GM19351 (cell line): Measurements from ENCODE around the gene TAF3.
A peak's percentile ranks its signal among the peaks of the same experiment; 100 is the strongest.

ENCODE experiments used
- ATAC-seq: cut with Tn5 transposase; IDR thresholded peaks from one replicate; pipeline ENCODE4 v1.9.1; 2021; ENCODE audit warnings: mild to moderate bottlenecking, moderate library complexity; ENCODE audit not compliant: unreplicated experiment

Gene TAF3

DNA sequence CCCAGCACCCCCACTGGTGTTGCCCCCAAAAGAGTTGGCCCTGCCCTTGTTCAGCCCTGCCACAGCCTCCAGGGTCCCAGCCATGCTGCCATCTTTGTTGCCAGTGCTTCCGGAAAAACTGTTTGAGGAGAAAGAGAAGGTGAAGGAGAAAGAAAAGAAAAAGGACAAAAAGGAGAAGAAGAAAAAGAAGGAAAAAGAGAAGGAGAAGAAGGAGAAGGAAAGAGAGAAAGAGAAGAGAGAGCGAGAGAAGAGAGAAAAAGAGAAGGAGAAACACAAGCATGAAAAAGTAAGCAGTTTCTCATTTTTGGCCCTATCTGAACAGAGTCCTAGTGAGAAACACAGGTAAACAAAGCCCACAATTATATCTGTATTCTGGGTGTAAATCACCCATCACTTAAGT lies 147.2 kb downstream of the TAF3 start:
- ATAC-seq: no peak

DNA sequence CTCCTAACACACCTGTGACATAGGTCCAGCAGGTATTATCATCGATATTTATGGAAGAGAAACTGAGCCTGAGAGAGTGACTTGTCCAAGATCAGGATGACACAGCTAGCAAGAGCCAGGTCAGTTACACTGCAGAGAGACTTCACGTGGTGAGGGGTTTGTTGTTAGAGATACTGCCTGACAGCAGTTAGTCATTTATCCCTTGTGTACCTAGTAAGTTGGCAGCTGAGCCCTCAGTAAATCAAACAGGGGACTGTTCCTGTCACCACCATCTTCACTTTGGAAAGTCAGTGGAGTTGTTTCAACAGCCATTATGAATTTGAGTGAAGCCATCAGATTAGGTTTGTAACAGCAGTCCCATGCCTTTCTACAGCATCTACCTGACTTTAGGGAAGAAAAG lies 148.7 kb downstream of the TAF3 start:
- no peak for ATAC-seq

DNA sequence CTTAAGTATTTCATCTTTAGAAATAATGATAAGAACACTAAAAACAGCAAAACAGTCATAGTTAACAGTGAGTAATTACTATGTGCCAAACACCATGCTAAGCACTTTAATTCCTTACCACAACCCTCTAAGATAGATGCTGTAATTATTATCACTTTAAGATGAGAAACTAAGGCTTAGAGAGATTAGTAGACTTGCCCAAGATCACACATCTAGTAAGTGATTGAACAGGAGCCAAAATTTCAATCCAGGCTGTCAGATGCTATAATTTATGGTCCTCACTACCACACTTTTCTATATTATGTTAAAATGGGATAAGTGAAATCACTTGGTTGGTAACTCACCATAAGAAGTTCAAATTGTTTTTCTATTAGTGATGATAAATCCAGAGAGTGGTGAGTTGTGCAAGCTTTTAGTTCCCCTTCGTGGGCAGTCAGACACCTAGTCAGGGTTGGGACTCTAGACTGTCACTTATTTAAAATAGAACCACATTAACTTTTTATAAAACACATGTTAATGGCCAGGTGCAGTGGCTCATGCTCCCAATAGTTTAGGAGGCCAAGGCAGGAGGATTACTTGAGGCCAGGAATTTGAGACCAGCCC lies 150.3 kb downstream of the TAF3 start:
- ATAC-seq: no peak

DNA sequence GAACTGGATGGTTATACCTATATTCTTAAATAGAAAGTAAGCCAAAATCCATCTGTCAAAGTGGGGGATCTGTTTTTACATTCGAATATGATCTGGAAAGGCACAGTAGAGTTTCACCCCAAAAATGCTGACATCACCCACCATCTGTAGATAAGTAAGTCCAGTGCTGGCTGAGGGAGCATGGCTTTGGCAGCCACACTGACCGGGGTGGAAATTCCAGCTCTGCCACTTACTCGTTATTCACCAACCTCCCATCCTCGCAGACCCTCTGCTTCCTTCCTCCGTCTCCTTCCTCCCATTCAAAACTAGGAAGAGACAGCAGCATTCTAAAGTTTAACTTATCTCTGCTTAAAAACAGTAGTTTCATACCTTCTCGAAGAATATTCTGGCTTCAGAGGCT lies 151.3 kb downstream of the TAF3 start:
- ATAC-seq: no peak

DNA sequence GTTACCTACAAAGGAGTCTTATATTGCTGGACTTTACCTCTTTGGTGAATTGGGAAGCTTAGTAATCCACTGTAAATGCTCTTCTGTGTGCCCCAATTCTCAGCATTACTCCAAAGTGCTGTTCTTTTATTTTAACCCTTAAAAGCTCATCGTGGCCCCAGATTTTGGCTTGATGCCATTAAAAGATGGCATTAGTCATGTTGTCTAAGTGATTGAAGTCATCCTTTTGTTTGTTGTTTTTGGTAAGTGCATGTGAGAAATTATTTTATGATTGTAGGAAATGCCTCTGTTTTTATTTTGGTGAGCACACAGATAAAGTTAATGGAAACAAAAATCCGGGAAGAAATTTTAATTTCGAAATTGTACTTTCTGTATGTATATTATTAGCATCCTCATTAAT lies 153.6 kb downstream of the TAF3 start:
- ATAC-seq: no peak

- no peak for ATAC-seq
These were observed 154.1 kb downstream of the TAF3 start for GRCh38 chr10:7972367-7972766.

DNA sequence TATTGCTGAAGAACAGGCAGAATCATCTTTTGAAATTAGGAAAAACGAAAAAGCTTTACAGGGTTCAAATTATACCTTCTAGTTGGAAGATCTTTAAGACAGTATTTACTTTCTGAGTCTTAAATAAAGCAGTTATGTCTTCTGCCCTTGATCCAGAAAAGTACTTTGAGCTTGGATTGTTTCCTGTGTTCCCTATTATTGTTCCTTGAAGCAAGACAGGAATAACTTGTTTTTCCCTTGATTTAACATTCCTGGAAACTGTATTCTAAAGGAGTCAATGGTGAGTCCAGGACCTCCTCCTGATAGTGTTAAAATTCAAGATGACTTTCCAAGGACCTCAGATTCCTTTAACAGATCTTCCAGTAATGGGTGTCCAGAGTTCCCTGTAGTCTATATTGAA lies 161.9 kb downstream of the TAF3 start:
- no peak for ATAC-seq

DNA sequence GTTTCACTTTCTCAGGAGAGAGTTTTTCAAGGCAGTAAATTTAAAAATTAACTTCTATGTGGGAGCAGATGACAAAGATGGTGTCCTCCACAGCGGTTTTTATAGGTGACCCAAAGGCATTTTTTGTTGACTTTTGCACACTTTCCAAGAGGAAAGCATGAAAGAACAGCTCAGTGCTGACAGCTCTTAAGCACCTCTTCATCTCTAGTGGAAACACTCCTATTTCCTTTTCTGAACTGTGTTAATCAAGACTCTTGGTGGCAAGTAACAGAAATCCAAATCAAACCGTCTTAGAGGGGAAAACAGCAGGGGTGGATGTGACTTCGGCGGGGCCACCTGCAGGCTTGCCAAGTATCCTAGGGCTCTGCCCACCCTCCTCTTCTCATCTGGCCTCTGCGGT lies 164.4 kb downstream of the TAF3 start:
- no peak for ATAC-seq

GRCh38 chr10:7984325-7984724 lies 166.0 kb downstream of the TAF3 start:
- no peak for ATAC-seq

DNA sequence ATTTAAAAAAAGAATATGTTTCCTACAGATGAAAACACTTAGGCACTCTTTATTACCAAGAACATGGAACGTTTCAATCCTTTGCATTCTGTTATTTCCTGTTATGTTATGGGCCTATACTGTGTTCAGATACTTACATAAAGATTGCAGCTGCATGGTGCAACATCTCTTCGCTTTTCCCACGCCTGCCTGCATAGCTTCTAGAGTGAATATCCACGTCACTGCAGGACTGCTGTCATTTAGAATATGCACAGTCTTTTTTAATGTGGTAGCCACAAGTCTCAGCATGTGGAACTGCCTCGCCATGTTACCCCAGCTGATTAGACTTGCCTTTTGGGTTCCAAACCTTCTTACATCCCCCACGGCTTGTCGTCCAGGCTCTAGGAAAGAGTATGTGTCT lies 166.6 kb downstream of the TAF3 start:
- ATAC-seq: no peak

- ATAC-seq: no peak
These were observed 168.5 kb downstream of the TAF3 start for GRCh38 chr10:7986851-7987250.

- ATAC-seq: no peak
These were observed 170.7 kb downstream of the TAF3 start for GRCh38 chr10:7988989-7989388.

DNA sequence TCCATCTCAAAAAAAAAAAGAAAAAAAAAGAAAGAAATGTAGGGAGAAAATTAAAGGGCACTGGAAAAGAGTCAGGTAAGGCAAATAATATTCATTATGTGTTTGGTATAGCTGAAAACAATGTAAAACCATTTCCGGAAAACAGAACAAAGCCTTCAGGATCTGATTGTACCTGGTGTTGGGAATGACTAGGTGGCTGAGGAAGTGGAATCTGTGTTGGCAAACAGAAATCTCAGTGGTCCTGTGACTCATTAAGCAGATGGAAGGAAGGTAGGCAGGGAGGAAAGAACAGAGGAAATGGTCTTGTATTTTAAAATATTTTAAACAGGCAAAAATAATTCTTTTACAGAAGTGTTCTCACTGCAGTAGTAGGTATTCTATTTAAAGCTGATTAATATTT lies 180.5 kb downstream of the TAF3 start:
- ATAC-seq: no peak

DNA sequence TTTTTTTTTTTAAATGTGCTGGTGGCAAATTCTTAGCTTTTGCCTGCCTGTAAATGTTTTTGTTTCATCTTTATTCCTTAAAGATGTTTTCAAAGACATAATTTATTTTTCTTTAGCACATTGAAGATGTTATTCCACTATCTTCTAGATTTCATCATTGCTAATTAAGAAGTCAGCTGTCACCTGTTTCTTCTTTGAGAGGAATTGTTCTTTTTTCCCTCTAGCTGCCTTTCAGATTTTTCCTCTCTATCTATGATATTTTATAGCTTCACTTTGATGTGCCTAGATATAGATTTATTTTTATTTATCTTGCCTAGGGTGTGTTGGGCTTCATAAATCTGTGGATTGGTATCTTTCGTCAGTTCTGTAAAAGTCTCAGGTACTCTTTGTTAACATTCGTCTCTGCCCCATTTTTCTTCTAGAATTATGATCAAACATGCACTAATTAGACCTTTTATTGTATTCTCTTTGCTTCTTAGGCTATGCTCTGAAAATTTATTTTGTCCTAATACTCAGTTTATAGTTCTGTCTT lies 186.2 kb downstream of the TAF3 start:
- ATAC-seq: no peak

- peak; percentile 68 for ATAC-seq
These were observed 188.1 kb downstream of the TAF3 start for GRCh38 chr10:8006274-8006999.

- no peak for ATAC-seq
These were observed 190.7 kb downstream of the TAF3 start for GRCh38 chr10:8009031-8009430.

DNA sequence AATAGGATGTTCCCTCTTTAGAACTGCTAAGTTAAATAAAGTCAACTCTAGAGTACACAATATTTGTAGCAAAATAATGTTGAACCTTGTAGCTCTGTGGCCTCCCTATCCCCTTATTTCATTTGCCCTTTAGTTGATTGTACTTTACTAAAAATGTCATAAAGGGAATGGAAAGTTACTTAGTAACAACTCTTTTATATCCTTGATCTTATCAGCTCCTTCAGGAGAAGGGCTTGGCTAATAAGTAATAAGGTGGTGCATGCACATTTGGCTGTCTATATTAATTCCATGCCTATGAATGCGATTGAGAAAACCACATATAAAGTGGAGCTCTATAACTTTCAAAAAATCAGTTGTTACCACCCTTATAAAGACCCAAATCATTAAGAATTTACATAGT lies 194.7 kb downstream of the TAF3 start:
- no peak for ATAC-seq

DNA sequence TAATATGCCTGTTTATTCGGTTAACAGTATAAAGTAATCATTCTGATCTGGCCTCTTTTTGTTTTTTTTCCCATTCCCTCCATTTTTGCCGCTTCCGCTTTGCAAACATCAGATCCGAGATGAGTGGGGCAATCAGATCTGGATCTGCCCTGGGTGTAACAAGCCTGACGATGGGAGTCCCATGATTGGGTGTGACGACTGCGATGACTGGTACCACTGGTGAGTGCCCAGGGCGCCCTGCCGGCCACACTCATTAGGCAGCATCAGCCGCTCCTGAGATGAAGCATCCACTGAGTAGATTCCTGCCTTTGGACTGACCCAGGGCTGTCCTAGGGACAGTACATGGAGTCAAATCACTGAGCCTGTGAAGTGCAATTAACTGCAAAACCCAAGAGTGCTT lies 195.3 kb downstream of the TAF3 start:
- no peak for ATAC-seq

GRCh38 chr10:8014649-8015048 lies 196.3 kb downstream of the TAF3 start:
- no peak for ATAC-seq

DNA sequence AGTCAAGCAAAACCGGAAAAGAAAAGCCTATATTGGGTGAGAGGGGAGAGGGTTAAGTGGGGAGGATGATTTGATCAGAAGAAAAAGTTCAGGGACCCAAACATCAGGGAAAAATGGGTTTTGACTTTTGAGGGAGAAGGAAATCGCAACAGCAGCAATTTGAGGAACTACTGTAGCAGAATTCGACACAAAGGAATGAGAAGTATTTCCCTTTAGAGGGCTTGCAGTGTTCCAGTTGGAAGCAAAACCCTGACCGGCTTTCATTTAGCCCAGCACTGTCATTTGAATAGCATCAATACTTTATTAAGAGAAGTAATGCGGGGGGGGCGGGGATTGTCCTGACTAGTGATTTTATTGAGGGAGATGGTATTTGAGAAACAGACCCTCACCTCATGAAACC lies 199.0 kb downstream of the TAF3 start:
- no peak for ATAC-seq

DNA sequence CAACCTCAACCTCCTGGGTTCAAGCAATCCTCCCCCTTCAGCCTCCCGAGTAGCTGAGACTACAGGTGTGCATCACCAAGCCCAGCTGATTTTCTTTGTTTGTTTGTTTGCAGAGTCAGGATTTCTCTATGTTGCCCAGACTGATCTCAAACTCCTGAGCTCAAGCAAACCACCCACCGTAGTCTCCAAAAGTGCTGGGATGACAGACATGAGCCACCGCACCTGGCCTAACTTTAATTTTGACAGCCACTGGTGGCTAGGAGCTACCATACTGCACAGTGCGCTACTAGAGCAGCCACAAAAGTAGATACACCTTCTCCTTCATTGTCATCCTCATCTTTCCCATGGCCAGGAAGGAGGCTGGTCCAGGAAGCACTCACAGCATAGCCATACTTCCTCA lies 205.0 kb downstream of the TAF3 start:
- ATAC-seq: no peak

GRCh38 chr10:8023851-8024250 lies 205.5 kb downstream of the TAF3 start:
- no peak for ATAC-seq
